ENCODE measurements around the gene IFNG-AS1.

Gene IFNG-AS1

GRCh38 chr12:68037616-68038255 is 48.5 kb downstream of the IFNG-AS1 start:
- Histone ChIP-seq H3K4me1 (ENCODE audit: control insufficient read depth, insufficient read depth, low read length) (no peaks in the 10 kb centered on the region; the same call in 1 of the 2 replicates), H3K27me3 (ENCODE audit: control insufficient read depth, insufficient read depth, low read length) (no peaks in the 10 kb centered on the region), H3K36me3 (ENCODE audit: control insufficient read depth, insufficient read depth, low read length) (no peaks in the 10 kb centered on the region), H3K9me3 (ENCODE audit: control insufficient read depth, insufficient read depth, low read depth, low read length) (no peaks in the 10 kb centered on the region), H3K9ac (ENCODE audit: low read length) (no peak overlapping the region), H3K4me3 (ENCODE audit: low read depth, low read length) (no peak overlapping the region), H3K27ac (ENCODE audit: low read depth, low read length) (no peak overlapping the region)

GRCh38 chr12:68038650-68039049 is 49.4 kb downstream of the IFNG-AS1 start:
- no peaks in the 10 kb centered on the region for H3K36me3 ChIP-seq (ENCODE audit: control insufficient read depth, insufficient read depth, low read length)
- no peak overlapping the region for H3K4me3 ChIP-seq (ENCODE audit: low read depth, low read length)
- H3K27ac ChIP-seq (ENCODE audit: low read depth, low read length) = no peak overlapping the region
- H3K27me3 ChIP-seq (ENCODE audit: control insufficient read depth, insufficient read depth, low read length) = no peaks in the 10 kb centered on the region
- no peaks in the 10 kb centered on the region; the same call in 1 of the 2 replicates for H3K4me1 ChIP-seq (ENCODE audit: control insufficient read depth, insufficient read depth, low read length)
- no peak overlapping the region for H3K9ac ChIP-seq (ENCODE audit: low read length)
- H3K9me3 ChIP-seq (ENCODE audit: control insufficient read depth, insufficient read depth, low read depth, low read length) = no peaks in the 10 kb centered on the region

DNA sequence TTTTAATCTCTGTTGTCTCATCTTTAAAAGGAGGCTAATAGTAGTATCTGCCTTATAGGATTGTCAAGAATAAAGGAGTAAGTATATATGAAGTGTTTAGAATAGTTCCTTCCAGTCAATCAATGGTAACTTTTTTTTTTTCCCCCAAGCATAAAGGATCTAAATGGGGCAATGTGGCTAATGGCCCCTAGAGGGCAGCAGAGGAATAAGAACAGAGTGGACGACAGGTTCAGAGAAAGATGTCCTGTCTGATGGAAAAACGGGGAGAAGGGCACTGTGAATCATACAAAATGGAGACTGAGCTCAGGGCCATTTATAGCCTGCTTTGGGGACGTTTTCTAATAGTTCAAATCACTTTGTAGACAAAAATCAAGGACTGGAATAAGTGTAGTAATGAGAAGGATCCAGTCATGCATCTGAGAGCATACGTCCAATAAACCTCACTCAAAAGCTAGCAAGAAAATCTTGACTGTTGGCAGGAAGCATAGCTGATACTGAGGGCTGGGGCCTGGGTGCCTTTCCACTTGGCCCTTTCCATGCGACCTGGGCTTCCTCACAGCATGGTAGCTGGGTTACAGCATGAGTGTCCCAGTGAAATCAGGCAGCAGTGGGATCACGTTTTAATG is 51.3 kb downstream of the IFNG-AS1 start:
- Histone ChIP-seq H3K9ac (ENCODE audit: low read length) (no peak overlapping the region), H3K4me1 (ENCODE audit: control insufficient read depth, insufficient read depth, low read length) (no peaks in the 10 kb centered on the region; the same call in 1 of the 2 replicates), H3K9me3 (ENCODE audit: control insufficient read depth, insufficient read depth, low read depth, low read length) (no peaks in the 10 kb centered on the region), H3K4me3 (ENCODE audit: low read depth, low read length) (no peak overlapping the region), H3K27ac (ENCODE audit: low read depth, low read length) (no peak overlapping the region), H3K27me3 (ENCODE audit: control insufficient read depth, insufficient read depth, low read length) (no peaks in the 10 kb centered on the region), H3K36me3 (ENCODE audit: control insufficient read depth, insufficient read depth, low read length) (no peaks in the 10 kb centered on the region)

DNA sequence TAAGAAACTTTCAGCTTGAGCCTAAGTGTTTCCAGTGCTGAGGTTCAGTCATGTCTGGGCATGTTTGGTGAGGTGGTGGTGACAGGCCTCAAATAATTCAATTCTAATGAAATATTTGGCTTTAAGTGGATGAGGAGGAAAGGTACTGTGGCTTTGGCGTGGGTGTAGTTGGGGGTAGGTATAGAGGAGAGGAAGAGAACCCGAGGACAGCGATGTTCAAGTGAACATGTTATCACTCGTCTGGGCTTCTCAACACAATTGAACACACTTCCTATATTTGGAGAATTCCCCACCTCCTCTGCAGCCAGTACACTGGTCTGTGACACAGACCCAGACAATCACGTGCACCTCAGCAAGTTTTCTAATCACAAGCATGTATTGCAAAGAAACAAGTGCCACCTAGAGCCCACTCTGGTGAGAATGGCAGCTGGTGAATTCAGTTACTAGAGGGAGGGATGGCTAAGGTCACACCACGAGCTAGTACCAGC is 53.0 kb downstream of the IFNG-AS1 start:
- Histone ChIP-seq H3K9me3 (ENCODE audit: control insufficient read depth, insufficient read depth, low read depth, low read length) (no peaks in the 10 kb centered on the region), H3K4me1 (ENCODE audit: control insufficient read depth, insufficient read depth, low read length) (no peaks in the 10 kb centered on the region; the same call in 1 of the 2 replicates), H3K27me3 (ENCODE audit: control insufficient read depth, insufficient read depth, low read length) (no peaks in the 10 kb centered on the region), H3K27ac (ENCODE audit: low read depth, low read length) (no peak overlapping the region), H3K9ac (ENCODE audit: low read length) (no peak overlapping the region), H3K36me3 (ENCODE audit: control insufficient read depth, insufficient read depth, low read length) (no peaks in the 10 kb centered on the region), H3K4me3 (ENCODE audit: low read depth, low read length) (no peak overlapping the region)

DNA sequence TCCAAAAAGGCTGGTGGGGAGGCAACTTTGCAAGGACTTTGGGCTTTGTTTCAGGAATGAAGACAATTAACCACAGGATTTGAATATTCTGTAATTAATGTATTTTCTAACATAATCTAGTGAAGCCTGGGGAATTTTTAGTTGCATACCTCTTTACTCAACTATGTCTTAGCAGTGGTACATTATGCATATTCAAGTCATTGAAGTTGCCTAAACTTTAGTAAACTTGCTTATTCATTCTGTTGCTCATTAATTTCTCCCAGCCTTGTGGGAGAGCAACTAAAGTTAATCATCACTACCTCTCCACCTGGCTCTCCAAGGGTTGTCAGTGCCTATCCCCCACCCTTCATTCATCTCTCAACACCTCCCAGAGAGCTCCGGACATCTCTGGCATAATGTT is 54.2 kb downstream of the IFNG-AS1 start:
- Histone ChIP-seq H3K9me3 (ENCODE audit: control insufficient read depth, insufficient read depth, low read depth, low read length) (no peaks in the 10 kb centered on the region), H3K27me3 (ENCODE audit: control insufficient read depth, insufficient read depth, low read length) (no peaks in the 10 kb centered on the region), H3K9ac (ENCODE audit: low read length) (no peak overlapping the region), H3K4me3 (ENCODE audit: low read depth, low read length) (no peak overlapping the region), H3K36me3 (ENCODE audit: control insufficient read depth, insufficient read depth, low read length) (no peaks in the 10 kb centered on the region), H3K4me1 (ENCODE audit: control insufficient read depth, insufficient read depth, low read length) (no peaks in the 10 kb centered on the region; the same call in 1 of the 2 replicates), H3K27ac (ENCODE audit: low read depth, low read length) (no peak overlapping the region)

GRCh38 chr12:68048648-68049297 is 59.5 kb downstream of the IFNG-AS1 start:
- no peak overlapping the region for H3K9ac ChIP-seq (ENCODE audit: low read length)
- no peaks in the 10 kb centered on the region for H3K27me3 ChIP-seq (ENCODE audit: control insufficient read depth, insufficient read depth, low read length)
- no peak overlapping the region for H3K27ac ChIP-seq (ENCODE audit: low read depth, low read length)
- H3K36me3 ChIP-seq (ENCODE audit: control insufficient read depth, insufficient read depth, low read length) = no peaks in the 10 kb centered on the region
- H3K4me1 ChIP-seq (ENCODE audit: control insufficient read depth, insufficient read depth, low read length) = no peaks in the 10 kb centered on the region
- no peak overlapping the region for H3K4me3 ChIP-seq (ENCODE audit: low read depth, low read length)
- H3K9me3 ChIP-seq (ENCODE audit: control insufficient read depth, insufficient read depth, low read depth, low read length) = no peaks in the 10 kb centered on the region

DNA sequence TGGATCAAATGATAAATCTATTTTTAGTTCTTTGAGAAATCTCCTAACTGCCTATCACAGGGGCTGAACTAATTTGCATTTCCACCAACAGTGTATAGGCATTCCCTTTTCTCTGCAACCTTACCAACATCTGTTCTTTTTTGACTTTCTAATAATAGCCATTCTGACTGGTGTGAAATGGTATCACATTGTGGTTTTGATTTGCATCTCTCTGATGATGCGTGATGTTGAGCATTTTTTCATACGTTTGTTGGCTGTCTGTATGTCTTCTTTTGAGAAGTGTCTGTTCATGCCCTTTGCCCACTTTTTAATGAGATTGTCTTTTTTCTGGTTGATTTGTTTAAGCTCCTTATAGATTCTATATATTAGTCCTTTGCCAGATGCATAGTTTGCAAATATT is 67.1 kb downstream of the IFNG-AS1 start:
- H3K9ac ChIP-seq (ENCODE audit: low read length) = no peak overlapping the region
- no peaks in the 10 kb centered on the region for H3K36me3 ChIP-seq (ENCODE audit: control insufficient read depth, insufficient read depth, low read length)
- no peaks in the 10 kb centered on the region for H3K4me1 ChIP-seq (ENCODE audit: control insufficient read depth, insufficient read depth, low read length)
- no peaks in the 10 kb centered on the region for H3K27me3 ChIP-seq (ENCODE audit: control insufficient read depth, insufficient read depth, low read length)
- H3K4me3 ChIP-seq (ENCODE audit: low read depth, low read length) = no peak overlapping the region
- 0 out of 2 replicates have a peak, but pooled peaks cover 7% of the 10 kb centered on the region for H3K9me3 ChIP-seq (ENCODE audit: control insufficient read depth, insufficient read depth, low read depth, low read length)
- no peak overlapping the region for H3K27ac ChIP-seq (ENCODE audit: low read depth, low read length)

GRCh38 chr12:68063900-68064590 is 74.8 kb downstream of the IFNG-AS1 start:
- Histone ChIP-seq H3K9me3 (ENCODE audit: control insufficient read depth, insufficient read depth, low read depth, low read length) (peaks cover 23% of the 10 kb centered on the region), H3K4me1 (ENCODE audit: control insufficient read depth, insufficient read depth, low read length) (no peaks in the 10 kb centered on the region), H3K27me3 (ENCODE audit: control insufficient read depth, insufficient read depth, low read length) (no peaks in the 10 kb centered on the region), H3K9ac (ENCODE audit: low read length) (no peak overlapping the region), H3K27ac (ENCODE audit: low read depth, low read length) (no peak overlapping the region), H3K4me3 (ENCODE audit: low read depth, low read length) (no peak overlapping the region), H3K36me3 (ENCODE audit: control insufficient read depth, insufficient read depth, low read length) (no peaks in the 10 kb centered on the region)

DNA sequence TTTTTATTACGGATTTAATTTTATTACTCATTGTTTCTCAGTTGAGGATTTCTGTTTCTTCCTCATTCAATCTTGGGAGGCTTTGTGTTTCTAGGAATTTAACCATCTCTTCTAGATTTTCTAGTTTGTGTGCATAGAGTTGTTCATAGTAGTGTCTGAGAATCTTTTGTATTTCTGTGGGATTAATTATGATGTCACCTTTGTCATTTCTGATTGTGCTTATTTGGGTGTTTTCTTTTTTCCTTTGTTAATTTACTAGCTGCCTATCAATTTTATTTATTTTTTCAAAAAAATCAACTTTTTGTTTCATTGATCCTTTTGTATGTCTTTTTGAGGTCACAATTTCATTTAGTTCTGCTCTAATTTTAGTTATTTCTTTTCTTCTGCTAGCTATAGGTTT is 75.9 kb downstream of the IFNG-AS1 start:
- Histone ChIP-seq H3K9me3 (ENCODE audit: control insufficient read depth, insufficient read depth, low read depth, low read length) (peaks cover 27% of the 10 kb centered on the region), H3K4me1 (ENCODE audit: control insufficient read depth, insufficient read depth, low read length) (no peaks in the 10 kb centered on the region), H3K27ac (ENCODE audit: low read depth, low read length) (no peak overlapping the region), H3K36me3 (ENCODE audit: control insufficient read depth, insufficient read depth, low read length) (no peaks in the 10 kb centered on the region), H3K27me3 (ENCODE audit: control insufficient read depth, insufficient read depth, low read length) (no peaks in the 10 kb centered on the region), H3K4me3 (ENCODE audit: low read depth, low read length) (no peak overlapping the region), H3K9ac (ENCODE audit: low read length) (no peak overlapping the region)

GRCh38 chr12:68065687-68066086 is 76.4 kb downstream of the IFNG-AS1 start:
- no peaks in the 10 kb centered on the region for H3K27me3 ChIP-seq (ENCODE audit: control insufficient read depth, insufficient read depth, low read length)
- H3K9ac ChIP-seq (ENCODE audit: low read length) = no peak overlapping the region
- H3K4me1 ChIP-seq (ENCODE audit: control insufficient read depth, insufficient read depth, low read length) = no peaks in the 10 kb centered on the region
- H3K27ac ChIP-seq (ENCODE audit: low read depth, low read length) = no peak overlapping the region
- no peaks in the 10 kb centered on the region for H3K36me3 ChIP-seq (ENCODE audit: control insufficient read depth, insufficient read depth, low read length)
- peaks cover 27% of the 10 kb centered on the region for H3K9me3 ChIP-seq (ENCODE audit: control insufficient read depth, insufficient read depth, low read depth, low read length)
- H3K4me3 ChIP-seq (ENCODE audit: low read depth, low read length) = no peak overlapping the region

Measured in HUES6 (cell line).